ENCODE data around the gene SEC14L5. TPM values are rescaled to one million over a fixed set of nuclear protein-coding genes. Genes with fewer than 3 reads are reported as not detected.

Gene SEC14L5
- total RNA-seq, 1 donor from 2014 or later: 0.41 TPM

DNA sequence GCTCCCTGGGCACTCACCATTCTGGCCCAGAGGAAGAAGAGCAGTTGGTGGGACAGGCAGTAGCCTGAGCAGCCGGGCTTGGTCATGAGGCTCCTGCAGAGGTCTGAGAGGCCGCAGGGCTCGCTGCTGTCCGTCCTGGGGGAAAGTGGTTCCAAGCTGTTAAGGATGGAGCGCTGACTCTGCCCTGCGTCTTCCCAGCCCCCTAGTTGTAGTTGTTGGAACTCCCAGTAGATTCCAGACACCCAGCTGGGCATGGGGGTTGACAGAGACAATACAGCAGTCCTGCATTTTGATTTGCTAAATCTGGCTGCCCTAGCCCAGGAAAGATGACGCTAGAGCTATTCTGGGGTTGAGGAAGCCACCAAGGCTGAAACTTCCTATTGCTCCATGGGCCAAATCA is 100.3 kb downstream of the SEC14L5 start:
- DNase-seq (ENCODE audit: low spot score): peak; percentile 87
- H2AFZ ChIP-seq (replicated peaks): peak overlapping the region; percentile 84

DNA sequence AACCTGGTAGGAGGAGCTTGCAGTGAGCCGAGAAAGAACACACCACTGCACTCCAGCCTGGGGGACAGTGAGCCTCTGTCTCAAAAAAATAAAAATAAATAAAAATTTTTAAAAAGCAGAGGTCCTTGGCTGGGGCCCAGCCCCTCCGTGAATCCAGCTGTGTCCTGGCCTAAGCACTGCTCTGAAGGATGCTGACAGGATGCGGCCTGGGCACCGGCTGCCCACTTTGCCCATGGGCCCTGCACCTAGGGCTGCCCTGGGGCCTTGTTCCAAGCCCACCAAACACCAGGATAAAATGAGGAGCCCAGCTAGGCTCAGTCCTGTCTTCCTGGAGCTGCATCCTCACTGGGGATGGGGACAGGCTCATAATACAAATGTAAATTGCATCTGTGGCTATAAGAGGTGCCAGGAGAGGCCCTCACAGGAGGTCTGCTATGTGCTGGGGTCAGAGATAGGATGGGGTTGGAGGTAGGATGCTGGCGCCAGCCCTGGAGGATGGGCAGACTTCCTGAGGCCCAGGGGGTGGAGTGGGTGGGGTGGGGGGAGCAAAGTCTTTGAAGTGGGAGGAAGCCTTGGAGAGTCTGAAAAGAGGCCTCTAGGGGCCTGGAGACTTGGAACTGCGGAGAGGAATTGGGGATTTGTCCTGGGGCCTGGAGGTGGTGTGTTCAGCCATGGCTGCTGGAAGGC is 101.4 kb downstream of the SEC14L5 start:
- H3K27ac Mint-ChIP-seq: no peak overlapping the region
- Histone ChIP-seq H2AFZ (replicated peaks) (peak overlapping the region; percentile 69), H3K4me2 (no peak overlapping the region)

More for the DNA sequence above, 100.3 kb downstream of the SEC14L5 start:
- Histone ChIP-seq H3K27ac (no peak overlapping the region), H3F3A (ENCODE audit: low read depth) (peaks cover 27% of the 10 kb centered on the region), H3K36me3 (no peaks in the 10 kb centered on the region), H3K4me3 (no peak overlapping the region), H4K20me1 (ENCODE audit: low read depth) (no peaks in the 10 kb centered on the region), H3K9me3 (ENCODE audit: low read depth) (no peaks in the 10 kb centered on the region), H3K4me1 (peaks cover 18% of the 10 kb centered on the region), H3K4me2 (peak overlapping the region; percentile 35), H3K27me3 (no peaks in the 10 kb centered on the region), H3K79me2 (ENCODE audit: low read depth) (no peaks in the 10 kb centered on the region), H3K9ac (no peak overlapping the region)
- H3K36me3 Mint-ChIP-seq: no peaks in the 10 kb centered on the region
- H3K27me3 Mint-ChIP-seq (ENCODE audit: insufficient read depth, low read depth): peaks cover 2% of the 10 kb centered on the region
- no peaks in the 10 kb centered on the region for H3K9me3 Mint-ChIP-seq
- no peak overlapping the region for H3K4me3 Mint-ChIP-seq
- peaks cover 4% of the 10 kb centered on the region for H3K4me1 Mint-ChIP-seq
- H3K27ac Mint-ChIP-seq: no peak overlapping the region
- no peak for TF ChIP-seq EZH2 (IDR thresholded peaks at IDR 0.05)
- TF ChIP-seq, protein P1, sequence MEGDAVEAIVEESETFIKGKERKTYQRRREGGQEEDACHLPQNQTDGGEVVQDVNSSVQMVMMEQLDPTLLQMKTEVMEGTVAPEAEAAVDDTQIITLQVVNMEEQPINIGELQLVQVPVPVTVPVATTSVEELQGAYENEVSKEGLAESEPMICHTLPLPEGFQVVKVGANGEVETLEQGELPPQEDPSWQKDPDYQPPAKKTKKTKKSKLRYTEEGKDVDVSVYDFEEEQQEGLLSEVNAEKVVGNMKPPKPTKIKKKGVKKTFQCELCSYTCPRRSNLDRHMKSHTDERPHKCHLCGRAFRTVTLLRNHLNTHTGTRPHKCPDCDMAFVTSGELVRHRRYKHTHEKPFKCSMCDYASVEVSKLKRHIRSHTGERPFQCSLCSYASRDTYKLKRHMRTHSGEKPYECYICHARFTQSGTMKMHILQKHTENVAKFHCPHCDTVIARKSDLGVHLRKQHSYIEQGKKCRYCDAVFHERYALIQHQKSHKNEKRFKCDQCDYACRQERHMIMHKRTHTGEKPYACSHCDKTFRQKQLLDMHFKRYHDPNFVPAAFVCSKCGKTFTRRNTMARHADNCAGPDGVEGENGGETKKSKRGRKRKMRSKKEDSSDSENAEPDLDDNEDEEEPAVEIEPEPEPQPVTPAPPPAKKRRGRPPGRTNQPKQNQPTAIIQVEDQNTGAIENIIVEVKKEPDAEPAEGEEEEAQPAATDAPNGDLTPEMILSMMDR (IDR thresholded peaks at IDR 0.05): peak; percentile 61

DNA sequence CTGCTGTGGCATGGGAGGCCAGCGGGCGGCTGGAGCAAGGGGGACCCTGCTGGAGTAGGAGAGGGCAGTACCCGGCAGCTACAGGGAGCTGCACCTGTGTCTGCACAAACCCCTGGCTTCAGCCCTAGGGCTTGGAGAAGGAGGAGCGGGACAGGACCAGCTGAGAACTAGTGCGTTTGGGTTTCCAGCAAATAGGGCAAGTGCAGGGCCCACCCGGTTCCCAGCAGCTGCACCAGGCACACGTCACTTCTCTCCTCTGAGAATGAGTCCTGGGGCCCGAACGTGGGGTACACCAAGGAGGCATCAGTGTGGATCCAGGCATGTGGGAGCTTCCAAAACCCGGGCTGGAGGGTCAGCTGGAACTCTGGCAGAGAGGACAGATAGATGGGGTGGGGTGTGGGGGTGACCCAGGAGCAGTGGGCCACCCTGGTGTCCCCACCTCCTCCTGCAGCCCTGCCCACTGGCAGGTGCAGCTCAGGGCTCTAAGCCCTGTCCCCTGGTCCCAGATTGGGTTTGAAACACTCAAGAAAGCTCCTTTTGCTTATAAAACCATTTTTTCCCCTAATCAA is 102.0 kb downstream of the SEC14L5 start:
- H3K36me3 ChIP-seq: no peaks in the 10 kb centered on the region
- Mint-ChIP-seq H3K4me3 (no peak overlapping the region), H3K36me3 (no peaks in the 10 kb centered on the region), H3K4me1 (peaks cover 4% of the 10 kb centered on the region), H3K9me3 (no peaks in the 10 kb centered on the region), H3K27ac (no peak overlapping the region), H3K27me3 (ENCODE audit: insufficient read depth, low read depth) (peaks cover 3% of the 10 kb centered on the region)
- peaks cover 27% of the 10 kb centered on the region for H3F3A ChIP-seq (ENCODE audit: low read depth)
- no peaks in the 10 kb centered on the region for H3K9me3 ChIP-seq (ENCODE audit: low read depth)
- H3K79me2 ChIP-seq (ENCODE audit: low read depth): no peaks in the 10 kb centered on the region
- no peak for DNase-seq (ENCODE audit: low spot score)
- peaks cover 18% of the 10 kb centered on the region for H3K4me1 ChIP-seq
- H3K27ac ChIP-seq: peak overlapping the region; percentile 37
- peak overlapping the region; percentile 69 for H2AFZ ChIP-seq (replicated peaks)
- no peak overlapping the region for H3K4me2 ChIP-seq
- no peak overlapping the region for H3K9ac ChIP-seq
- H4K20me1 ChIP-seq (ENCODE audit: low read depth): no peaks in the 10 kb centered on the region
- H3K27me3 ChIP-seq: no peaks in the 10 kb centered on the region
- H3K4me3 ChIP-seq: no peak overlapping the region
- TF ChIP-seq, protein P1 (IDR thresholded peaks at IDR 0.05): no peak
- TF ChIP-seq EZH2 (IDR thresholded peaks at IDR 0.05) (no peak), EZH2phosphoT487 (IDR thresholded peaks at IDR 0.05) (no peak)

More for the DNA sequence above, 101.4 kb downstream of the SEC14L5 start:
- Histone ChIP-seq H3K79me2 (ENCODE audit: low read depth) (no peaks in the 10 kb centered on the region), H3K4me3 (no peak overlapping the region), H3K9me3 (ENCODE audit: low read depth) (no peaks in the 10 kb centered on the region), H3K27ac (peak overlapping the region; percentile 37), H3K36me3 (no peaks in the 10 kb centered on the region), H3K9ac (no peak overlapping the region), H3K4me1 (peaks cover 18% of the 10 kb centered on the region), H3K27me3 (no peaks in the 10 kb centered on the region), H3F3A (ENCODE audit: low read depth) (peaks cover 27% of the 10 kb centered on the region), H4K20me1 (ENCODE audit: low read depth) (no peaks in the 10 kb centered on the region)
- TF ChIP-seq, protein P1 (IDR thresholded peaks at IDR 0.05): no peak
- TF ChIP-seq EZH2phosphoT487 (IDR thresholded peaks at IDR 0.05) (no peak), EZH2 (IDR thresholded peaks at IDR 0.05) (no peak)
- Mint-ChIP-seq H3K9me3 (no peaks in the 10 kb centered on the region), H3K27me3 (ENCODE audit: insufficient read depth, low read depth) (peaks cover 2% of the 10 kb centered on the region), H3K4me1 (peaks cover 4% of the 10 kb centered on the region), H3K4me3 (no peak overlapping the region), H3K36me3 (no peaks in the 10 kb centered on the region)
- DNase-seq (ENCODE audit: low spot score): no peak

All from neural progenitor cell (in vitro differentiated cells).